GM18502 (cell line): ENCODE measurements around the gene NADK.

ENCODE experiments used
- ATAC-seq: cut with Tn5 transposase; IDR thresholded peaks from one replicate; pipeline ENCODE4 v1.9.1; 2021; ENCODE audit warnings: mild to moderate bottlenecking; ENCODE audit not compliant: unreplicated experiment, poor library complexity

NADK gene

DNA sequence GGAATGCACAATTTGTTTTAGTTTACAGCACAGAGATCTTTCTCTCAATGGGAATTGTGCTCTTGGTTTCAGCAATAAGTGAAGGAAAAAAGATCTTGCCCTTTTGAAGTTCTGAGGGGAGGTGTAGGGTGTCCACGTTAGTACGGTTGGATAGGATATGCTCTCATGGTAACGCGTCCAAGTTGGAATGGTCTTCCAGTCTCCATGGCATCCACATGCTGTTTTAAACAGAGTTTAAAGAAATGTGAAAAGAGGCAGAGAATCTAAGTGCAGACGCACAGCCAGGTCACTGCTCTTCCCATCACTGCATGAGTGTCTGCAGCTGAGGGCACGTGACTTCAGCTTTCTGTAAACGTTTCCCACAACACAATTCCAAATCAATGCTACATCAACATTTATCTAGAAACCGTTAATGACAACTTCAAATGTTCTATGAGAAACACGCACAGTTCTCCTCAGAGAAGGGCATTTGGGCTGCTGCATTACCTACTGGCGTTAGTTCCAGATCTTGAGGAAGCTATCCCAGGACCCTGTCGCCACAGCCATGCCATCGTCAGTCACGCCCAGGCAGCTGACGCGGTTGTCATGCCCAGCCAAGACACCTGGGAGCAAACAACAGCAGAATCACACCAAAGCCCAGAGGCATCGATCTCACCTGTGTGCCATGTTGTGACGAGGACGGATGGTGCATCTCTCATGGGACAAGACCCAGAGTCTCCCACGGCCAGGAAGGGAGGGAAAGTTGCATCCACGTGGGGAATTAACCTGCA, 8.8 kb upstream of the NADK start:
- no peak for ATAC-seq

GRCh38 chr1:1785666-1786065, 7.4 kb upstream of the NADK start:
- ATAC-seq, result no peak

DNA sequence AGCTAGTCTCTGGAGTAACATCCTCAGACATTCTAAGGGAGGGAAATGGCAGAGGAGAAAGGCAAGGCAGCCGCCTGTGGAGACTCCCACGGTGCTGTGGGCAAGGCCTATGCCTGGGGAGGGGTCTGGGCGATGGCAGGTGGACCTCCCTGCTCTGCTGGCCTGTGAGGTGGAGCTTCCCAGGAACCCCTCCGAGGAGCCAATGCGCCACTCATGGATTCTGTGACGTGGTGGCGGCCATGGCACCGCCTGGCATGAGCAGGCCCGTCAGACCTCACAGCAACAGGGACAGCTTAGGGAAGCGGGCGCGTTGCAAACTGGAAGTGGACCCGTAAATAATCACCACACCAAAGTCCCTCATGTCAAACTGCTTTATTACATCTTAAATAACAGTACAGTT, 6.7 kb upstream of the NADK start:
- no peak for ATAC-seq

DNA sequence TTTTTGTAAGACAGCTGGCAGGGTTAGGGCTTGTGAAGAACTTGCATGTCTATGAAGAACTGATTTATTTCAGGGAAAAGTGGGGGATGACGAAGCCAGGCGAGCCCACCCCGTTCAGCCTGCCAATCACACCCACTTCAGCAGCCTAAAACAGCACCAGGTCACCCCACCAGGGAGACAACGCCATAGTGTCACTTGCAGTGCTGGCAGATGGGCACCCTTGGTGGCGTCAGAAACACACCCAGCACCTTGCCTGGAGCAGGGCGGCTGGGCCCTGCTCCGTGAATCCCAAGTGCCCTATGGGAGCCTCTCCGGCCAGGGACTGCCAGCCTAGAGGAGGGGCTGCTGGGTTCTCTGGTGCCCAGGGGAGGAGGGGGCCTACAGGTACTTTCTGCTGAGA, 5.0 kb upstream of the NADK start:
- no peak for ATAC-seq

- no peak for ATAC-seq
These were observed 4.3 kb upstream of the NADK start for GRCh38 chr1:1782399-1783221.

DNA sequence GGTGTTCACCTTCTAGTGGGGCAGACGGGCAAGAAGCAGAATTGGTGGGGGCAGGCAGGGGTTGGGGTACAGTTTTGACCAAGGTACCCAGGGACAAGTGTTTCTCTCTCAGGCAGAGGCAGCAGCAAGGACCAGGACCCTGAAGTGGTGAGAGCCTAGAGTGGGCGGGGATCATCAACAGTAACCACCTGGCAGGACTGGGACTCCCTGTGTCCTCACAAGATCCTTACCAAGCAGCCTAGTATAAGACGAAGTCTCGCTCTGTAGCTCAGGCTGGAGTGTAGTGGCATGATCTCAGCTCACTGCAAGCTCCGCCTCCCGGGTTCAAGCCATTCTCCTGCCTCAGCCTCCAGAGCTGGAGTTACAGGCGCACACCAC, 3.2 kb upstream of the NADK start:
- no peak for ATAC-seq

- ATAC-seq, result no peak
These were observed 2.6 kb upstream of the NADK start for GRCh38 chr1:1780598-1781525.

DNA sequence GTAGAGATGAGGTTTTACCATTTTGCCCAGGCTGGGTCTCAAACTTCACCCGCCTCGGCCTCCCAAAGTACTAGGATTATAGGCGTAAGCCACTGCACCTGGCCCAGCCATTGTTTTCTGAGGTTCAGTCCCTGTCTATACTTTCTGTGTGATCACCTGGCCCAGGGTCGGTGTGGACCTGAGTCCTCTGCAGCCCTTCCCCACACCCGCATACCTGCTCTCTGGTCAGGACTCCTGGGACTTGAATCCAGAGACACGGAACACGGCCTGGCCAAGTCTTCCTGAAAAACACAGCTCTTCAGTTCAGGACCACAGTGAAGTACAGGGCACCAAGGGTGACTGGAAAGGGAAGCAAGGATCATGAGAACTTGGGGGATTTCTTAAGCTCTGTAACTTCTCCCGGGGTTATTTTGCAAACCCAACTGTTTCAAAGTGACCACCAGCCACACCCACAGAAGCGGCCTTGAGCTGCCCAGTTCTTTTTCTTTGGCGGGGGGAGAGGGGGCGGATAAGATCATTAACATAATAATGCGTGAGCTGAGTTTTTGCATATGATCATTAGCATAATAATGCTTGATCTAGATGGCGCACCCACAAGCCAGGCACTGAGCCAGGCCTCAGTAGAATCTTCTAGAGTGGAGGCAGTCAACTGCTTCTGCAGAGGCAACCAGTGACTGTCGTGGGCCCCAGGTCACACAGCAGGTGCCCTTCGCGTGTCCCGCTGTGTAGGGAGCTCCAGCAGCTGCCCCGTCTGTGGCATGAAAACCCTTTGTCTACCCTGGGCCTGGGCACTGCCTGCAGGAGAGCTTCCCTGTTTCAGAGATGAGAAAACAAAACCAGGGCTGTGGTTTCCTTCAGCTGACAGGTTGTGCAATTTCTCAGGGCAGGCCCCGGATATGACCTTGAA, 1.7 kb upstream of the NADK start:
- peak; percentile 30 for ATAC-seq

DNA sequence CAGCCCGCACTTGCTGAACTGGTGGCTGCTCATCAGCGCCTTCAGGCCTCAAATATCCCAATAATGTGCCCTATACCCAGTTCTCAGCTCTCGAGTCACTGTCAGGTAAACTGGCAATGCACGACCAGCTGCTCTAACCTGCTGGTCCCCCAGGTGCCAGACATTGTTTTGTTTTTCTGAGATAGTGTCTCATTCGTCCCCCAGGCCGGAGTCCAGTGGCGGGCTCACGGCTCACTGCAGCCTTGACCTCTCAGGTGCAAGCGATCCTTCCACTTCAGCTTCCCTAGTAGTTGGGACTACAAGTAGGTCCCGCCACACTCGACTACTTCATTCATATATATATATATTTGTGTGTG, 1.0 kb upstream of the NADK start:
- ATAC-seq, result no peak

- ATAC-seq, result peak; percentile 64
These were observed 521 bp upstream of the NADK start for GRCh38 chr1:1778663-1779319.

GRCh38 chr1:1777583-1777899, 729 bp downstream of the NADK start:
- no peak for ATAC-seq

DNA sequence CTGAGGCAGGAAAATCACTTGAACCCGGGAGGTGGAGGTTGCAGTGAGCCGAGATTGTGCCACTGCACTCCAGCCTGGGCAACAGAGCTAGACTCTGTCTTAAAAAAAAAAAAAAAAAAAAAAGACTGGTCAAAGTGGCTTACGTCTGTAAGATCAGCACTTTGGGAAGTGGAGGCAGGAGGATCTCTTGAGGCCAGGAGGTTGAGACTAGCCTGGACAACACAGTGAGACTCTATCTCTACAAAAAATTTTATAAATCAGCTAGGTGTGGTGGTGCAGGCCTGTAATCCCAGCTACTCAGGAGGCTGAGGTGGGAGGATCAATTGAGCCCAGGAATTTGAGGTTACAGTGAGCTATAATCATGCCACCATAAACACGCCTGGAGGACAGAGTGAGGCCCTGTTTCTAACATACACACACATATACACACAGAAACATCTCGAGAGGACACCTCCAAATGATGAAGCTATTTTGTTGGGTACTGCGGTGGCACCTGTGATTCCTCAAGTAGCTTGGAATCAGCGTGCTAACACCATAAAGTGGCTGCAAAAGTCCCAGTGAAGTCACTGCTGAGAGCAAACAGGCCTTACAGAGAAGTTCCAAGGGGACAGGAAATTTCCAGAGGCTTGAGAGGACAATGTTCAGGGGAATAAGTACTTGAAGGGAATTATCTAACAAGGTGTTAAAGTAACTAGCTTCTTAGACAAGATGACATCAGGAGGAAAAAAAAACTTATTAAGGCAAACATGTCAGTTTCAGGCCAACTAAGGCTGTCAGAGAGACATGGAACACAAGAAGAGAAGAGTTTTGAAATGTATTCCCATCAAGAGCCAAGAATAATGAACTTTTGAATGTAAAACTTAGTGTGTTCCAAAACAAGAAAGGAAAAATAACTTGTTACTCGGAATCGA, 1.3 kb downstream of the NADK start:
- ATAC-seq, result no peak

DNA sequence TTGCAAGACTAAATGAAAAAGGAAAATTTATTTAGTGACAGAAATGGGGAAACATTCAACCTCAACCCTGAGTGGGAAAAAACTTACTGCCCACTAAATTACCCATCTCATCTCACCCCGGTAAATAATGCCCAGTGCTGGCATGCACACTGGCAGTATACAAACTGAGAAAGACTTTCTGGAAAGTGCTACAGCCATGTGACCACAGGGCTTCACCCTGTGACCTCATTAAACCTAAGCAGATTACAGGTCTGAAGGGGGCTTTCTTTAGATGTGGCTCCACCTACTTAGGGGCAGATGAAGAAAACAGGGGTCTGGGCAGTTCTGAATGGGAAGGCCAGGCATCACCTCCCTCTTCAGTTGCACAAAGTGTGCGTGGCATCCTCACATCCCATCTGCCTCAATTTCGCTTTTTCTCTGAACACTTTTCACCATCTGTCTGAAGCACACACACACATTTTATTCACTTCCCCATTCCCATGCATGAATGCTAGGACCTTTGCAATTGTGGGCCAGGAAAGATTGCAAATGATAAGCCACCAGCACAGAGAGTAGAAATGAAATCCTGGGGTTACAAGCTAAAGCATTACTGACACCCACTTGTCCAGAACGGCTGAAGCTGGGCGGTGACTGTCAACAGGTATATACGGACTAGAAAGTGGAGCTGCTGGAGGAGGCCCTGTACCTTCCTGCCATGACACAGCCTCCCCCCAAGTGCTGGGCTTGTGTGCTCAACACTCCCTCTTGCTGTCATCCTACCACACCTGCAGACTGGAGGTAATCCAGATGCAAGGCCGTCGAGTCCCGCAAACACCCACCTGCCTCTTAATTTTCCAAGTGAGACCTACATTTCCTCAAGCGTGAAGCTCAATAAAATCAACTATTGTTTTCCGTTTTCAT, 2.7 kb downstream of the NADK start:
- no peak for ATAC-seq

- ATAC-seq, result no peak
These were observed 4.4 kb downstream of the NADK start for GRCh38 chr1:1773874-1774273.

DNA sequence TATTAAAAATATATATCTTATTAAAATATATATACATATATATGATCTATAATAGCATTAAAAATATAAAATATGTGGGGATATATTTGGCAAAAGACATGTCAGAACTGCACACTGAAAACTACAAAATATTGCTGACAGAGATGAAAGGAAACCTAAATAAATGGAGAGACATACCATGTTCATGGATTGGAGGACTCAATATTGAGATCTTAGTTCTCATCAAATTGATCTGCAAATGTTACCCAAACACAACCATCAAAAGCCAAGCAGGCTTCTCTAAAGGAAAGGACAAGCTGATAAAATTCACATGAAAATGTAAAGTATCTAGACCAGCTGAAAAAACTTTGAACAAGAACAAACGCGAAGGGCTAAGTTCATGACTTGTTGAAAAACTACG, 7.2 kb downstream of the NADK start:
- ATAC-seq, result no peak

DNA sequence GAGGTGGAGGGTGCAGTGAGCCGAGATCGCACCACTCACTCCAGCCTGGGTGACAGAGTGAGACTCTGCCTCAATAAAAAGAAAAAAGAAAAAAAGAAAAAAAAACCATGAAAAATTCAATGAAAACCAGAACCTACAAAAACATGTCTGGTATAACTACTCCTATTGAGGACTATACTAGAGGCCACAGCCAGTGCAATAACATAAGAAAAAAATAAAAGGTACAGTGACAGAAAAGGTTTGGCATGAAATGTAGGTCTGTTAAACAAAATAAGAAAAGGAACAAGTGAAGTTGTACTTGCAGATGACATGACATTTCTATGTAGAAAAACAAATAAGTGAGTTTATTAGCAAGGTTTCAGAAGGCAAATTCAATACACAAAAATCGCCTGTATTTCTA, 8.2 kb downstream of the NADK start:
- no peak for ATAC-seq

DNA sequence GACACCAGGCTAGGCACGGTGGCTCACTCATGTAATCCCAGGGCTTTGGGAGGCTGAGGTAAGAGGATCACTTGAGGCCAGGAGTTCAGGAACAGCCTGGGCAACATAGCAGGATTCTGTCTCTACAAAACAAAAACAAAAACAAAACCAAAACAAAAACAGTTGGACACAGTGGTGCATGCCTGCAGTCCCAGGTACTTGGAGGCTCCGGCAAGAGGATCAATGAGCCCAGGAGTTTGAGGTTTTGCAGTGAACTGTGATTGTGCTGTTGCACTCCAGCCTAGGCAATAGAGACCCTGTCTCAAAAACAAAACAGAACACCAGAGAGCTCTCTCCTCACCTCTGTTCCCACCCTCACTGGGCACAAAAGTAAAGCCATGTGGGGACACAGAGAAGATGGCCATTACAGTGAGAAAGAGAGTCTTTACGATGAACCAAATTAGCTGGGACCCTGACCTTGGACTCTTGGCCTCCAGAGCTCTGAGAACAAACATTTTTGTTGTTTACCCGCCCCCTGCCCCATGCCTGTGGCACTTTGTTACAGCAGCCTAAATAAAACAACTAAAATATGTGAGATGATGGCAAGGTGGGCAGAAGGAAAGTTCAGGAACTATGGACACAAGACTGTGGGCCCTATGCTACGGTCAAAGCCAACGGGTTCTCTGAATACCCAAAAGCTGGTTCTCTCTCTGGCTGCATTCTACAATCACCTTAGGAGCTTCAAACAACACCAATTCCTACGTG, 9.8 kb downstream of the NADK start:
- ATAC-seq, result no peak
